HG03064 (cell line): ENCODE results near the gene ALG14.
"Not testable (repeated sequence)": the region's sequence is repeated elsewhere in the genome, so short reads cannot be mapped to it uniquely, and the experiment has no call there.

Source experiments
- ATAC-seq: cut with Tn5 transposase; IDR thresholded peaks from one replicate; pipeline ENCODE4 v1.9.1; 2021; ENCODE audit warnings: low read depth; ENCODE audit not compliant: unreplicated experiment

ALG14 gene

GRCh38 chr1:95089650-95090287, 17.0 kb upstream of the ALG14 start:
- no peak for ATAC-seq

DNA sequence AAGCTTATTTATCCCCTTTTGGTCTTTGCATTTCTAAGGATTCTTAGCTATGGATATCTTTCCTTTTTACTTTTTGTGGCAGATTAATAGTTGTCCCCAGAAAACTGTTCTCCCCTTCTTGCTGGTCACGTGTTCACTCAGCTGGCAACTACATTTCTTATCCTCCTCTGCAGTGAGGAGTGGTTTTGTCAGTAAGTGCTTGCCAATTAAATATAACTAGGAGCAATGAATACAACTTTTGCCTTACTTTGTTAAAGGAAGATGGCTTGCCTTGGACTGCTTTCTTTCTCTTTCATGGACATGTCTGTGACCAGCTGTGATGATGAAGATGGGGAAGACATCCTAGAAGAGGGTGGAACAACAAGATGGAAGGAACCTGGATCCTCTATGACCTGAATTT, 15.6 kb upstream of the ALG14 start:
- ATAC-seq, result no peak

DNA sequence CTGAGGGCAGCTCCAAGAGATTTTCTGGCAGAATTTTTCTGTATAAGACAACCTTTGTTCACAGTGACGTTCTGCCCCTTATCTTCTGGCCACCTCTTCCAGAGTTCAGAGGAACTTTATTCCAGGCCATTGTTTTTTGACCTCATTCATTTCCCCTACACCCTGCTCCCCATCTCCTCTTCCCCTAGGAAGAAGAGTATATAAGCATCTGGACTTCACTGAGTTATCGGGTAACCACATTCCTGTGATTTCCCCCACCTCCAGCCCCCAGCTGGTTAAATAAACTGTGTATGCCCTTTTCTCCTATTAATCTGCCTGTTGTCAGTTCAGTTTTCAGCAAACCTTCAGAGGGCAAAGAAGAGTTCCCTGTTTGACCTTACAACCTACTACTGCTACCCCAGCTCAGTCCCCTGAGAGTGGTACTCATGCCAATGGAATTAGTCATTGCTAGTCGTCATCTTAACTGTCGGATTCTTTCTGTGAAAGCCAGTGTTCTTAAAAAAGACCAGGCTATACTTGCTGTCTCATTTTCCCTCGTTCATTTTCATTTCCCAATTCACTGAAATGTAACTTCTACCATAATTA, 14.3 kb upstream of the ALG14 start:
- ATAC-seq, result no peak

DNA sequence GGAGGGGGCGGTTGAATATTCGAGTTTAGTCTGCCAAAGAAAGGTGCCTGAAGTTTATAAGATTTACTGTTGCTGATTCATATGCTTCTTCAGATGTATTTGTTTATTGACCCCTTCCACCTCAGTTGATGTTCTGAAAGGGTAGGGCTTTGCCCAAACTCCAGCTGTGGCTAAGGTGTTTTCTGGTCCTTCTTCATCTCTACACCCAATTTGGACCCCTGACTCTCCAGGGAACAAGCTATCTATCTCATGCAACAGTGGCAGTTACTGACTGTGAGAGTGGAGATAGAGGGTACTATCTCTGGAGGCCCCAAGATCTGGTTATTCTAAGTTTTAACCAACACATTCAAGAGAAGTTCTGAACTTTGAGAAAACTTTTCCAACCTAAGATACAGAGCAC, 12.6 kb upstream of the ALG14 start:
- ATAC-seq, result no peak

GRCh38 chr1:95084317-95085176, 11.8 kb upstream of the ALG14 start:
- ATAC-seq, result no peak

DNA sequence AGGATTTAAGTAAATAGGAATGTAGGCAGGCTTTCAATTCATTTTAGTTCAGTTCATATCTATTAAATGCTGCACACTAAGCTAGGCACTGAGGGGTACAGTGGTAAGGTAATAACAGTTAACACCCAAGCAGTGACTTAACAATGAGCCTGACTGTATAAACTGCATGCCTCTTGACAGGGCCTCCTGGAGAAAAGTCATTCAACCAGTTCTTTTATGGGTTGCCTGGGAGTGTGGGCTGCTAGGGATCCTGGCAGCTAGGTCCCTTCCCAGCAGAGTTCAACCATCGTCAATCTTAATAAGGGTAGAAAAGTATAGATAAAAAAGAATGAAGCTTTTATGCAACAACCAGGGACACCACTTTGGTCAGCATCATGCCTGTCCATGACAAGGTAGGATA, 8.1 kb upstream of the ALG14 start:
- ATAC-seq, result no peak

- ATAC-seq, result no peak
Observed at GRCh38 chr1:95080446-95080845, 7.7 kb upstream of the ALG14 start.

DNA sequence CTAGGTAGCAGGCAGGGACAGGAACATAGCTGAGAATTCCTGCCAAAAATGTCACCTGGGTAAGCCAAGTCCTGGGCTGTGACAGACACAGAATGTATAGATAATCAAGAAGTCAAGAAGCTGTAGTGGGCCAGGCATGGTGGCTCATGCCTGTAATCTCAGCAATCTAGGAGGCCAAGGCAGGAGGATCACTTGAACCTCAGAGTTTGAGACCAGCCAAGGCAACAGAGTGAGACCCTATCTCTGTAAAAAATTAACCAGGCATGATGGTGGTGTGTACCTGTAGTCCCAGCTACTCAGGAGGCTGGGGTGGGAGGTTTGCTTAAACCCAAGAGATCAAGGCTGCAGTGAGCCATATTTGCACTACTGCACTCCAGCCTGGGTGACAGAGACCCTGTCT, 3.3 kb upstream of the ALG14 start:
- ATAC-seq, result no peak

DNA sequence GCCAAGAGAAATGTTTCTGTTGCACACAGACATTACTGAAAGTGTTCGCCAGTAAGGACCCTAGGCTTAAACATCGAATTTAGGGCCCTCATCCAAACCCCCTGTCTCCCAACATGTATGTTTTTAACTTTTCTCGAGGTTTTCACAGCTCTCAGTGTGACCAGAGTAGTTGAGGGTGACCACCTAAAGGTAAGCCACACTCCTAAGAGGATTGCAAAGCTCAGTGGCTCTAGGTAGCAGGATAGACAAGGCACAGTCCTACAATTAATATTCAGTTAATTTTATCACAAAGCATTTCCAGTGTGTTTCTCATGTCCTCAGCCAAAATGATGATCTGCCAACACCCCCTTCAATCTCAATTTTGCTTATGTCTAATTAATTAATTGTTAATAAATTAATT, 695 bp upstream of the ALG14 start:
- ATAC-seq, result no peak

GRCh38 chr1:95072117-95072516, 634 bp downstream of the ALG14 start:
- ATAC-seq, result no peak

DNA sequence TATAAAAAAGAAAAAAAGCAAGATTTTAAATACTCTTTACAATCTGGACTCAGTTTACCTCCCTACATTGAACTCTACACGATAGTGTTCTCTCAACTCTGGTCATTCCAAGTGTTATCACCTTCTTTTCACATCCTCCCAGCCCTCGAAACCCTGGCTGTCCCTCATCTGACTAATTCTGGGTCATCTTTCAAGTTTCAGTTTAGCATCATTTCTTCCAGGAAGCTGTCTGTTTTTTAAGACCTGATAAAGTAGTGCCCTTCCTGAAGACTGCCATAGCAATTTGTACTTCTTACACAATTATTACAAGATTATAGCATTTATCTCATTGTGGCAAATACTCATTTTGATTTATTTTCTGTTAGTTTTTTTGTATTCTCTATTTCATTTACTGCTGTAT, 1.2 kb downstream of the ALG14 start:
- ATAC-seq, result no peak

DNA sequence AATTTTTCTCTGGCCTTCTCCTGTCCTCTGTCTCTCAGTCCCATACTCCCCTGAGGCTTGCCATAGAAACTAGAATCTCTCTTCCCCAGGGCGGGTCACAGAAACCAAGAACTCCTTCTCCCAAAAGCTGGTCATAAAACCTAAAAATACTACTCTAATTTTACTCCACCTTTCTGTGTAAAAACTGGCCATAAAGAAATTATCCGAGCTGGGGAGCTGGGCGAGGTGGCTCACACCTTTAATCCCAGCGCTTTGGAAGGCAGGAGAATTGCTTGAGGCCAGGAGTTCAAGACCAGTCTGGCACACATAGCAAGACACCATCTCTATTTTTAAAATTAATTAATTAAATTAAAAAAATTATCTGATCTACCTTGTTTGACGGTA, 3.0 kb downstream of the ALG14 start:
- no peak for ATAC-seq

DNA sequence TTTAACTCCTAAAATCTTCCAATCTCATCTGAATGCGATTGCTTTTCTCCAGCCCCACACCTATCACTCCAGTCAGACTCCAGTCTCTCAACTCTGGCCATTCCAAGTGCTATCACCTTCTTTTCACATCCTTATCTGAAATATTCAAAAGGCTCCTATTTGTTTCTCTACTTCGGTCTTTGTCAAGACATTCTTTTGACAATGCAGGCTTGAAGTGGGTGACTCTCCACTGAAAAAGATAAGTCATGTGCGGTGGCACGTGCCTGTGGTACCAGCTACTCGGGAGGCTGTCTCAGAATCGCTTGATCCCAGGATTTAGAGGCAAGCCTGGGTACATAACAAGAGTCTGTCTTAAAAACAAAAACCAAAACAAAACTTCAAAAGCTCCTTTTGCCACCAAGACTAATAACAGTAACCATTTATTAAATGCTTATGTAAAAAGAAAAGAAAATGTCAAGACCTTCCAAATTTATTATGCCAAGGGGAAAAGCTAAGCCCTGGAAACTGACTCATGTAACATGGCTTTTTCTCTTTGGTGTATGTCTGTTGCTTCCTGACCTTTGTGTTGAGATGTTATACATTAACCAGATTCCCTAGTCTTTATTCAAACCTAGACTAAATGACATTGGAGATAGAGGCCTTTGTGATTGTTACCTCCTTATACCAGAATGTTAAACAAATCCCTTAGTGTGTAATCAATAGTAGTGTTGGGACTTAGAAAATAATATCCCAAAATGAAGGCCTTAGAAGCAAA, 3.6 kb downstream of the ALG14 start:
- ATAC-seq, result no peak

DNA sequence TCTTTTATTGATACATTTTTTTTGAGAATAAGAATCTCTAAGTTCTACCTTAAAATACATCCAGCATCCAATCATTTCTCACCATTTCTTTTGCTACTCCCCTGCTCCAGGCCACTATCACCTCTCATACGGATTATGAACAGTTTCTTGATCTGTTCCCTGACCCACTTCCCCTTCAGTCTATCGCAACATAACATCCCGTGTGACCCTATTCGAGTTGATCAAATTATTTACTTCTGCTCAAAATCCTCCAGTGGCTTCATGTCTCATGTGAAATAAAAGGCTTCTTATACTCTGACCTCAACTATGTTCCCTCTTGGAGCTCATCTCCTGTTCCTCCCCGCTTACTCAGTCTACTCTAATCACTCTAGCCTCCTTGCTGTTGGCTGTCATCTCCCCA, 5.2 kb downstream of the ALG14 start:
- no peak for ATAC-seq

GRCh38 chr1:95067062-95067461, 5.7 kb downstream of the ALG14 start:
- no peak for ATAC-seq

- ATAC-seq, result no peak
Observed at GRCh38 chr1:95061445-95062006, 11.2 kb downstream of the ALG14 start.

DNA sequence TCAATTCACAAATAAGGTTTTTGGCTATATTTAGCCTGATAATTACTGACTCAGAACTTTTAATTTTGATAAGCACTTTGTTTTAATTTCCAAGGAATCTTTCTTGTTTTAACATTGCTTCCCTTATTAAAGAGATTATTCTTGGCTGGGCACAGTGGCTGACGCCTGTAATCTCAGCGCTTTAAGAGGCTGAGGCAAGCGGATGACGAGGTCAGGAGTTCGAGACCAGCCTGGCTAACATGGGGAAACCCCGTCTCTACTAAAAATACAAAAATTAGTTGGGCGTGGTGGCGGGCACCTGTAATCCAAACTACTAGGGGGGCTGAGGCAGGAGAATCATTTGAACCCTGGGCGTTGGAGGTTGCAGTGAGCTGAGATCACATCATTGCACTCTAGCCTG, 13.8 kb downstream of the ALG14 start:
- no peak for ATAC-seq

GRCh38 chr1:95057351-95057750, 15.4 kb downstream of the ALG14 start:
- no peak for ATAC-seq

DNA sequence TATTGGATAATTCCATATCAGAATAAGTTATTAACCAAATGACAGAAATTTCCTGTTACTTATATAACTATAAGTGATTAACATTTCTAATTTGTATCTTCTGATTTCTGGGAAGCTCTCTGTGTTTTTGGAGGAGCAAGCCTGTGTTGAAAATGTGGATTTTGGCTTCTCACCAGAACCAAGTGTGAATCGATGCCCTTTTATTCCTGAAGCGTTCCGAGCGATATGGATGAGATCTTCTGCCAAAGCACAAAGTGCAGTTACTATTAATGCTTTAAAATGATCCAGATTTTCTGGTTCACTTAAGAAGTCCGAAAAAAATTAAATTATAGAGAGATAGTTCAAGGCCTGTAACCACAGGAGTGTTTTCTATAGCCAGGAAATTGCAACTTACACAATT, 22.8 kb downstream of the ALG14 start:
- no peak for ATAC-seq

DNA sequence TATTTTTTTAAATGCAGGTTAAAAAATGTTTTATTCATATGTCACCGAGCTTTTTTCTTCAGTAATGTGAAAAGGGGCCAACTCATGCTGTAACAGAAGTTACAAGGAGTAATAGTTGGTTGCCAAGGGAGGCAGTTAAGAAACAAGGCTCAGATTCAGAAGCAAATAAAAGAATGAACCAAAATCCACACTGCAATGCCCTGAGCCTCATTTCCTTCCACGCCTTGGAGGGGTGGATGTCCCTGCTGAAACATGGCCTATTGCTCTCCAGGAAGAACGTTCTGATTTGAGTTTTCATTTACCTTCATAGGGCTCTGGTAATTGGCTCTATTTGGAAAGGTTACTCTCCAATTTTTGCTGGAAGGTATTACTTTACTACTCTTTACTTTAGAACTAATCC, 24.4 kb downstream of the ALG14 start:
- no peak for ATAC-seq

DNA sequence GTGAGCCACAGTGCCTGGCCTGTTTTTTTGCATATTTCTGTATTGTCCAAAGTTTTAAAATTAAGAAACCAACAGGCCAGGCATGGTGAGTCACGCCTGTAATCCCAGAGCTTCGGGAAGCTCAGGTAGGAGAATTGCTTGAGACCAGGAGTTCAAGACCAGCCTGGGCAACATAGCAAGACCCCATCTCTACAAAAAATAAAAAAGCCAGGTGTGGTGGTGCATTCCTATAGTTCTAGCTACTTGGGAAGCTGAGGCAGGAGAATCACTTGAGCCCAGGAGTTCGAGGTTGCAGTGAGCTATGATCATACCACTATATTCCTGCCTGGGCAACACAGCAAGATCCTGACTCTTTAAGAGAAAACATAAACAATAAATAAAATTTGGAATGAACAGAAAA, 25.1 kb downstream of the ALG14 start:
- not testable (repeated sequence) for ATAC-seq
